ENCODE data around the gene C19orf67.

GRCh38 chr19:14117668-14118164 is 32.1 kb upstream of the C19orf67 start, which contains the start of gene PRKACA:
- no peak for TF ChIP-seq CTCF (optimal IDR thresholded peaks at IDR 0.05 in 1 of 3, IDR thresholded peaks at IDR 0.05 in 1 of 3, conservative IDR thresholded peaks at IDR 0.05 in 1 of 3; ENCODE audit: extremely low read depth in 1 of 3, insufficient read depth in 2 of 3, low read length in 3 of 3)
- TF ChIP-seq EZH2 (IDR thresholded peaks at IDR 0.05; ENCODE audit: low read length) = no peak

All from keratinocyte (primary cell).